ENCODE data around the gene MBD5. TPM values are rescaled to one million over a fixed set of nuclear protein-coding genes. Genes with fewer than 3 reads are reported as not detected.

Gene MBD5
- total RNA-seq, 1 donor from 2014 or later: 8.3 TPM

DNA sequence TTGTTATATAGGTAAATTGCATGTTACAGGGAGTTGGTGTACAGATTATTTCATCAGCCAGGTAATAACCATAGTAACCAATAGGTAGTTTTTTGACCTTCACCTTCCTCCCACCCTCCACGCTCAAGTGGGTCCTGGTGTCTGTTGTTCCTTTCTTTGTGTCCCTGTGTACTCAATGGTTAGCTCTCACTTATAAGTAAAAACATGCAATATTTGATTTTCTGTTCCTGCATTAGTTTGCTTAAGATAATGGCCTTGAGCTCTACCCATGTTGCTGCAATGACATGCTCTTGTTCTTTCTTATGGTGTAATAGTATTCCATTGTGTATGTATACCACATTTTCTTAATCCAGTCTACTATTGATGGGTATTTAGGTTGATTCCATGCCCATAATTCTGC, 390.0 kb downstream of the MBD5 start:
- H3K27me3 ChIP-seq: no peaks in the 10 kb centered on the region
- H3K4me3 ChIP-seq: no peak overlapping the region
- no peaks in the 10 kb centered on the region for H3K36me3 ChIP-seq
- TF ChIP-seq, protein P1, sequence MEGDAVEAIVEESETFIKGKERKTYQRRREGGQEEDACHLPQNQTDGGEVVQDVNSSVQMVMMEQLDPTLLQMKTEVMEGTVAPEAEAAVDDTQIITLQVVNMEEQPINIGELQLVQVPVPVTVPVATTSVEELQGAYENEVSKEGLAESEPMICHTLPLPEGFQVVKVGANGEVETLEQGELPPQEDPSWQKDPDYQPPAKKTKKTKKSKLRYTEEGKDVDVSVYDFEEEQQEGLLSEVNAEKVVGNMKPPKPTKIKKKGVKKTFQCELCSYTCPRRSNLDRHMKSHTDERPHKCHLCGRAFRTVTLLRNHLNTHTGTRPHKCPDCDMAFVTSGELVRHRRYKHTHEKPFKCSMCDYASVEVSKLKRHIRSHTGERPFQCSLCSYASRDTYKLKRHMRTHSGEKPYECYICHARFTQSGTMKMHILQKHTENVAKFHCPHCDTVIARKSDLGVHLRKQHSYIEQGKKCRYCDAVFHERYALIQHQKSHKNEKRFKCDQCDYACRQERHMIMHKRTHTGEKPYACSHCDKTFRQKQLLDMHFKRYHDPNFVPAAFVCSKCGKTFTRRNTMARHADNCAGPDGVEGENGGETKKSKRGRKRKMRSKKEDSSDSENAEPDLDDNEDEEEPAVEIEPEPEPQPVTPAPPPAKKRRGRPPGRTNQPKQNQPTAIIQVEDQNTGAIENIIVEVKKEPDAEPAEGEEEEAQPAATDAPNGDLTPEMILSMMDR (IDR thresholded peaks at IDR 0.05): no peak
- no peak for DNase-seq (ENCODE audit: low spot score in 2 of 2)
- no peaks in the 10 kb centered on the region for H3K4me1 ChIP-seq
- H3K27ac ChIP-seq: no peak overlapping the region
- peaks cover 12 to 41% of the 10 kb centered on the region in 2 donors for H3K9me3 ChIP-seq
- intact Hi-C loops (cut with DNase I): no loop called here

DNA sequence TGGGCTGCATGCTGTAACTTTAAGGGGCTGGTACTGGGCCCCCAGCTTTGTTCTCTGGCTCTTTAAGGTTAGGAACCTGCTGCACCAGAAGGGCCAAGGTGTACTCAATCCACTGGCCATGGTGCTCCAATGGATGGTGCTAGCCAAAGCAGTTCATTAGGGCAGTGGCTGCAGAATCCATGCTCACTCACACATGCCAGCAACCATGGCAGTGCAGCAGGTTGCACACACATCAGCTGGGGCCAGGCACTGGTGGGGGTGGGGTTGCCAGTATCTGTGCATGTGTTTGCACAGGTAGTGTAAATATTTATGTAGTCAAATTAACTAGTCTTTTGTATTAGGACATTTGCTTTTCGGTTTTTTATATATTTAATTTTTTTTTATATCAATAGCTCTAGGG, 395.4 kb downstream of the MBD5 start:
- peaks cover 12 to 49% of the 10 kb centered on the region in 2 donors for H3K9me3 ChIP-seq
- no peaks in the 10 kb centered on the region for H3K36me3 ChIP-seq
- H3K4me1 ChIP-seq: no peaks in the 10 kb centered on the region
- TF ChIP-seq, protein P1 (IDR thresholded peaks at IDR 0.05): no peak
- intact Hi-C loops (cut with DNase I): no loop called here
- no peak overlapping the region for H3K4me3 ChIP-seq
- H3K27me3 ChIP-seq: no peaks in the 10 kb centered on the region
- no peak for DNase-seq (ENCODE audit: low spot score in 2 of 2)
- H3K27ac ChIP-seq: no peak overlapping the region

DNA sequence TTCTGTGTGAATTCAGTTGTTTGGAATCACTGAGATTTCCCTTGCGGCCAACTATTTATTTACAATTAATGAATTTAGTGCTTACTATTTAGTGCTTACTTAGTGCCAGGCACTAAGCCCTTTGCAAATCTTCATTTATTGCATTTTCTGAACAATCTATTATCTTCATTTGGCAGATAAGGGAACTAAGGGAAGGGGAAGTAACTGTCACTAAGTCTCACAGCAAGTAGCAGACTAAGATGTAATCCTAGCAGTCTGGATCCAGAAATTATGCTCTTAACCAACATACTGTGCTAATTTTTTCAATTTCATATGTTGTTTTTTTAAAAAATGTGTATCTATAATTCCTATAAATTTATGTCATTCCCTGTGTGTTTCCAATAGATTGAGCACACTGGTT, 409.2 kb downstream of the MBD5 start:
- TF ChIP-seq, protein P1 (IDR thresholded peaks at IDR 0.05): no peak
- Histone ChIP-seq H3K36me3 (no peaks in the 10 kb centered on the region), H3K27me3 (no peaks in the 10 kb centered on the region), H3K9me3 (peaks cover 0 to 7% of the 10 kb centered on the region in 2 donors), H3K27ac (no peak overlapping the region), H3K4me1 (no peaks in the 10 kb centered on the region), H3K4me3 (no peak overlapping the region)
- DNase-seq (ENCODE audit: low spot score in 2 of 2): no peak
- intact Hi-C loops (cut with DNase I): no loop called here

DNA sequence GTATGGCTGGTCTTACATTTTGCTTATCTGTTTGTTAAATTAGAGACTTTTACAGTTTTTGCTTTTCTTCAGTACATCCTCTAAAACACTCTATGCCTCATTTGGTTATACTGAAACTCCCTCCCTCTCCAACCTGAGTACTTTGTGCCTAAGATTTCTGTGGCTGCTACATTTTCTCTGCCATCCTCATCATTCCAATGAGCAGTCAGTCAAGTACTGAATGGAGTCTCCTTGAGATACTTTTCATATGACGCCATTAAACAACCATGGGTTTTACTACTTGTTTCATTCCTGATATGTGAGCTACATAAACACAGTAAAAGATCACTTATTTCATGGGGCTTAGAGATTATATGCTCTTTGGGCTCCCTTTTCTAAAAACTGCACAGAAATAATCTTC, 427.0 kb downstream of the MBD5 start:
- Histone ChIP-seq H3K4me3 (no peak overlapping the region), H3K27ac (no peak overlapping the region), H3K36me3 (no peaks in the 10 kb centered on the region), H3K27me3 (no peaks in the 10 kb centered on the region), H3K9me3 (no peaks in the 10 kb centered on the region), H3K4me1 (no peaks in the 10 kb centered on the region)
- TF ChIP-seq, protein P1 (IDR thresholded peaks at IDR 0.05): no peak
- no peak for DNase-seq (ENCODE audit: low spot score in 2 of 2)
- intact Hi-C loops (cut with DNase I): no loop called here

DNA sequence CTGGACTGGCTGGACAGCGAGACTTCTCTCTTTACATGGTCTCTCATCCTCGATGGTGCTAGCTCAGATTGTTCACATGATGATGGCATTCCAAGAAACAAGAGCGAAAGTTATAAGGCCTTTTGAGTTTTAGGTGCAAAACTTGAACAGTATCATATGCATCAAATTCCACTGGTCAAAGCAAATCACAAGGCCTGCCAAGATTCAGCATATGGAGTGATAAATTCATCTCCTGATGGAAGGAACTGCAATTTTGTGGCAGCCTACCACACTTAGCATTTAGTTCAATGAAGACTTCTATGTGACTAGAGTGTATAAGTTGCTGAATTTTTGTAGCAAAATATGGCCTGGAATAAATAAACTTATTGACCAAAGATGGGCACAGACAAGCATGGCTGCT, 429.6 kb downstream of the MBD5 start:
- TF ChIP-seq, protein P1 (IDR thresholded peaks at IDR 0.05): no peak
- no peaks in the 10 kb centered on the region for H3K27me3 ChIP-seq
- H3K36me3 ChIP-seq: no peaks in the 10 kb centered on the region
- H3K4me3 ChIP-seq: no peak overlapping the region
- no peaks in the 10 kb centered on the region for H3K4me1 ChIP-seq
- no peak for DNase-seq (ENCODE audit: low spot score in 2 of 2)
- H3K9me3 ChIP-seq: no peaks in the 10 kb centered on the region
- intact Hi-C loops (cut with DNase I): no loop called here
- no peak overlapping the region for H3K27ac ChIP-seq

DNA sequence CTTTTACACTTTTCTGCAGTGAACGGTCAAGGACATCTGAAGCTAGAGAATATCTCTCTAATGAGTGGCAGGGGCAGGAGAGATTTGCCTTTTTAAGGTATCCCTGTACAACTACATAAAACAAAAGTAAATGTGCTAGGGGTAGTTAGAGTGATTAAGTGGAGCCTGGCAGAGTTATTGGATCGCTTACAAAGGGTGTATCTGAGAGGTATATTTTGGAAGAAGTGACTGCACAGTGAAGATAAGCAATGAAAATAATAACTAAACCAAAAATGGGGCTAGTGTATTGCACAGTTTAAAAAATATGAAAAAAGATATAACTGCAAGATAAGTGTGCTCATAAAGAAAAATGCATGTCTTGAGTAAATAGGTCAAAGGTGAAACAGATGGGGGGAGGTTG, 430.2 kb downstream of the MBD5 start:
- no peak overlapping the region for H3K27ac ChIP-seq
- DNase-seq (ENCODE audit: low spot score in 2 of 2): no peak
- TF ChIP-seq, protein P1 (IDR thresholded peaks at IDR 0.05): no peak
- intact Hi-C loops (cut with DNase I): no loop called here
- no peaks in the 10 kb centered on the region for H3K36me3 ChIP-seq
- no peaks in the 10 kb centered on the region for H3K9me3 ChIP-seq
- no peaks in the 10 kb centered on the region for H3K4me1 ChIP-seq
- no peaks in the 10 kb centered on the region for H3K27me3 ChIP-seq
- no peak overlapping the region for H3K4me3 ChIP-seq

All from ascending aorta (tissue), 2 donors.